ENCODE measurements around the gene FILIP1. TPM values are rescaled to one million over a fixed set of nuclear protein-coding genes. Genes with fewer than 3 reads are reported as not detected.
A peak's percentile ranks its signal among the peaks of the same experiment; 100 is the strongest.

The FILIP1 gene
- total and polyA plus RNA-seq, 2 of the 8 experiments (the other 6 are each of a cell fraction or from before 2014, with no cell fraction given): 2.4 to 5.7 TPM

GRCh38 chr6:75268121-75268987 lies 225.2 kb downstream of the FILIP1 start (continued):
- TF ChIP-seq CBX5 (IDR thresholded peaks at IDR 0.05; ENCODE audit: low read depth, low read length) (no peak), CHD7 (IDR thresholded peaks at IDR 0.05; ENCODE audit: insufficient replicate concordance, low read length) (peak; percentile 60), EGR1 (IDR thresholded peaks at IDR 0.05; ENCODE audit: borderline replicate concordance, low read depth, low read length) (no peak), TEAD4 (IDR thresholded peaks at IDR 0.05; ENCODE audit: low read depth, low read length) (peak; percentile 83; the same call in 1 of the 2 replicates), HDAC2 (IDR thresholded peaks at IDR 0.05; ENCODE audit: borderline replicate concordance in 1 of 2, low read depth in 2 of 2, low read length in 2 of 2) (0 out of 4 replicates have a peak, but pooled peaks of 1 of the 2 experiments have one; percentile 65), SUZ12 (IDR thresholded peaks at IDR 0.05; ENCODE audit: low read length) (no peak), RBBP5 (IDR thresholded peaks at IDR 0.05; ENCODE audit: borderline replicate concordance, low read depth, low read length) (no peak), SP1 (IDR thresholded peaks at IDR 0.05; ENCODE audit: low read depth, low read length) (peak; percentile 71; the same call in 1 of the 2 replicates), FOSL1 (IDR thresholded peaks at IDR 0.05; ENCODE audit: insufficient read depth, low read depth, low read length) (no peak)

All from H1 (cell line).